ENCODE data around the gene PIEZO1. TPM values are rescaled to one million over a fixed set of nuclear protein-coding genes. Genes with fewer than 3 reads are reported as not detected.

Gene PIEZO1
- total and polyA plus RNA-seq, 2 donors (not counting 1 experiment from before 2014, with no cell fraction given), result 108 to 331 TPM

DNA sequence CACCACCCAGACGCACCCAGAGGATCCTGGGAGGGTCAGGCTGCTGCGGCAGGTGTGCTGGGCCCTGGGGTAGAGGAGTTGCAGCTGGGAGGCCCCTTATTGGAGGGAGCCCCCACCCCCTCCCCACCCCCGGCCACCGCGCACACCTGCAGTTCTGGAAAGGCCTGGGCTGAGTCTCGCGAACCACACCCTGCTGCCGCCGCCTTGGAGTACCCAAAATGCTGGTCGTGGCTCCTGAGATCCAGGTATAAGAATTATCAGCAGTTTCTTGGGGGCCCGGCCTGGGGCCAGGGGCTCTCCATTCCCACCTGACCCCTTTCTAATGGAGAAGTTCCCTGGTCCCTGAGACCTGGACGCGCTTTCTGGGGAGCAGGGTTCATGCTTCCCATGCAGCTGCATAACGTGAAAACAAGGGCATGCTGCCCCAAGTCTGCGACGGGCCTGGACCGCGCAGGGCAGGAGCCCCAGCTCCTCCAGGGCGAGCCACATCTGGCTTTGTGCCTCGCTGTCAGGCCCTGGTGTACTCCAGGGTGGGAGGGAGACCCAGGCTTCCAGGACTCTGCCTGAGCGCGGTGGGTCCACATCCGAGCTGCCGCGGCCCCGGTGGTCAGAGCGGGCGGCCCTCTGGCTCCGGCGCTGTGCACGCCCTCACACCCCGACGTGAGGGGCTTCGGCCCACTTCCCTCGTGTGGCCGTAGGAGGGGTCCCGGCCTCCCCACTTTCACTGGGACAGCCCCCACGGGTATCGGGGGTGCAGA, 91.4 kb downstream of the PIEZO1 start:
- DNase-seq (no peak), ATAC-seq (ENCODE audit: low read depth) (no peak)
- H3K4me1 ChIP-seq (ENCODE audit: control insufficient read depth in 2 of 2, insufficient read depth in 2 of 2, low read length in 2 of 2), result peaks cover 24 to 50% of the 10 kb centered on the region in 2 donors
- 93% methylated on average over 36 of the region's 39 CpGs for WGBS (ENCODE audit: insufficient coverage)
- H3K9ac ChIP-seq (ENCODE audit: low read length), result no peak overlapping the region
- H3K79me2 ChIP-seq (ENCODE audit: control insufficient read depth, insufficient read depth, low read length), result peaks cover 16% of the 10 kb centered on the region
- H3K4me3 ChIP-seq (ENCODE audit: control extremely low read depth in 1 of 5, extremely low read depth in 1 of 5, insufficient read depth in 1 of 5, low read depth in 2 of 5, low read length in 4 of 5), result no peak overlapping the region
- intact Hi-C loops (cut with micrococcal nuclease), result no loop called here
- H3K9me3 ChIP-seq (ENCODE audit: control extremely low read depth in 1 of 3, control insufficient read depth in 2 of 3, insufficient read depth in 1 of 3, low read length in 2 of 3), result no peaks in the 10 kb centered on the region
- H4K20me1 ChIP-seq (ENCODE audit: control insufficient read depth, insufficient read depth, low read length, poor library complexity, severe bottlenecking), result peaks cover 23% of the 10 kb centered on the region
- Mint-ChIP-seq H3K4me3 (no peak overlapping the region), H3K4me1 (peaks cover 37% of the 10 kb centered on the region), H3K9me3 (ENCODE audit: insufficient read depth) (no peaks in the 10 kb centered on the region), H3K27ac (no peak overlapping the region), H3K27me3 (no peaks in the 10 kb centered on the region)
- H3K36me3 ChIP-seq (replicated peaks in 1 of 2; ENCODE audit: control extremely low read depth in 1 of 2, control insufficient read depth in 1 of 2, extremely low read depth in 1 of 2, insufficient read depth in 2 of 2, low read length in 1 of 2), result peaks cover 0 to 35% of the 10 kb centered on the region in 2 experiments
- H3K27me3 ChIP-seq (replicated peaks in 1 of 4; ENCODE audit: control extremely low read depth in 1 of 4, control insufficient read depth in 3 of 4, insufficient read depth in 4 of 4, low read length in 3 of 4), result no peaks in the 10 kb centered on the region
- TF ChIP-seq, protein P1, sequence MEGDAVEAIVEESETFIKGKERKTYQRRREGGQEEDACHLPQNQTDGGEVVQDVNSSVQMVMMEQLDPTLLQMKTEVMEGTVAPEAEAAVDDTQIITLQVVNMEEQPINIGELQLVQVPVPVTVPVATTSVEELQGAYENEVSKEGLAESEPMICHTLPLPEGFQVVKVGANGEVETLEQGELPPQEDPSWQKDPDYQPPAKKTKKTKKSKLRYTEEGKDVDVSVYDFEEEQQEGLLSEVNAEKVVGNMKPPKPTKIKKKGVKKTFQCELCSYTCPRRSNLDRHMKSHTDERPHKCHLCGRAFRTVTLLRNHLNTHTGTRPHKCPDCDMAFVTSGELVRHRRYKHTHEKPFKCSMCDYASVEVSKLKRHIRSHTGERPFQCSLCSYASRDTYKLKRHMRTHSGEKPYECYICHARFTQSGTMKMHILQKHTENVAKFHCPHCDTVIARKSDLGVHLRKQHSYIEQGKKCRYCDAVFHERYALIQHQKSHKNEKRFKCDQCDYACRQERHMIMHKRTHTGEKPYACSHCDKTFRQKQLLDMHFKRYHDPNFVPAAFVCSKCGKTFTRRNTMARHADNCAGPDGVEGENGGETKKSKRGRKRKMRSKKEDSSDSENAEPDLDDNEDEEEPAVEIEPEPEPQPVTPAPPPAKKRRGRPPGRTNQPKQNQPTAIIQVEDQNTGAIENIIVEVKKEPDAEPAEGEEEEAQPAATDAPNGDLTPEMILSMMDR (IDR thresholded peaks at IDR 0.05), result no peak
- no peak for TF ChIP-seq EZH2 (IDR thresholded peaks at IDR 0.05; ENCODE audit: borderline replicate concordance, insufficient read depth, low read depth, low read length, poor library complexity, severe bottlenecking)
- CTCF ChIA-PET, result no interaction called here
- peak overlapping the region; percentile 73 for H3K4me2 ChIP-seq (replicated peaks; ENCODE audit: low read depth, low read length, poor library complexity, severe bottlenecking)
- POLR2A ChIA-PET, result interaction anchor here (0.7 kb wide), 1 partner anchor 50 kb away, joined by 3 read pairs; no protein-coding TSS in a partner anchor
- no peak overlapping the region for H3K27ac ChIP-seq (ENCODE audit: low read length in 2 of 2)
- no peak overlapping the region for H2AFZ ChIP-seq (ENCODE audit: insufficient read depth, low read depth, low read length, poor library complexity, severe bottlenecking)

DNA sequence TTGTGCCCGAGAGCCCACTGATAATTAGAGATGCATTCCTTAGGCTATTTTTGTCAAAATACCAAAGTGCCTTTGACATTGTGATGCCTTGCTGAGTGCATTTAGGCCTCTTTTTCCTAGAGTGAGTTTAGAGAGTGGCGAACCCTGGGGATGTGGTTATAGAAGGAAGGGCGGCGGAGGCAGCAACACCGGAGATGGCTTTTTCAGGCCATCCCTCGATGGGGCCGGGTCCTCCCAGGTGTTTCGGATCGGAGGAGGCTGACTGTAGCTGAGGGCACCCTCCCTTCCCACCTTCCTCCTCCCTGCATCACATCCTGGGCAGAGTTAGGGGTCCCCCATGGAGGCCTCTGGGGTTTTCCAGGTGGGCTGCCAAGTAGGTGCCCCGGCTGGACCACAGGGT, 92.2 kb downstream of the PIEZO1 start:
- TF ChIP-seq EZH2 (IDR thresholded peaks at IDR 0.05; ENCODE audit: borderline replicate concordance, insufficient read depth, low read depth, low read length, poor library complexity, severe bottlenecking), result no peak
- TF ChIP-seq, protein P1 (IDR thresholded peaks at IDR 0.05), result no peak
- no peaks in the 10 kb centered on the region for H3K9me3 Mint-ChIP-seq (ENCODE audit: insufficient read depth)
- no peak overlapping the region for H3K27ac Mint-ChIP-seq
- Histone ChIP-seq H3K4me1 (ENCODE audit: control insufficient read depth in 2 of 2, insufficient read depth in 2 of 2, low read length in 2 of 2) (peaks cover 20 to 42% of the 10 kb centered on the region in 2 donors), H3K36me3 (replicated peaks in 1 of 2; ENCODE audit: control extremely low read depth in 1 of 2, control insufficient read depth in 1 of 2, extremely low read depth in 1 of 2, insufficient read depth in 2 of 2, low read length in 1 of 2) (peaks cover 0 to 28% of the 10 kb centered on the region in 2 experiments), H3K27ac (ENCODE audit: low read length in 2 of 2) (no peak overlapping the region), H4K20me1 (ENCODE audit: control insufficient read depth, insufficient read depth, low read length, poor library complexity, severe bottlenecking) (peaks cover 19% of the 10 kb centered on the region), H3K4me3 (ENCODE audit: control extremely low read depth in 1 of 5, extremely low read depth in 1 of 5, insufficient read depth in 1 of 5, low read depth in 2 of 5, low read length in 4 of 5) (no peak overlapping the region), H2AFZ (ENCODE audit: insufficient read depth, low read depth, low read length, poor library complexity, severe bottlenecking) (no peak overlapping the region), H3K9me3 (ENCODE audit: control extremely low read depth in 1 of 3, control insufficient read depth in 2 of 3, insufficient read depth in 1 of 3, low read length in 2 of 3) (no peaks in the 10 kb centered on the region), H3K79me2 (ENCODE audit: control insufficient read depth, insufficient read depth, low read length) (peaks cover 11% of the 10 kb centered on the region), H3K27me3 (replicated peaks in 1 of 4; ENCODE audit: control extremely low read depth in 1 of 4, control insufficient read depth in 3 of 4, insufficient read depth in 4 of 4, low read length in 3 of 4) (no peaks in the 10 kb centered on the region), H3K9ac (ENCODE audit: low read length) (no peak overlapping the region), H3K4me2 (replicated peaks; ENCODE audit: low read depth, low read length, poor library complexity, severe bottlenecking) (peak overlapping the region; percentile 73)
- 49% methylated on average over 5 of the region's 10 CpGs for WGBS (ENCODE audit: insufficient coverage)
- no peak overlapping the region for H3K4me3 Mint-ChIP-seq
- no peak for DNase-seq
- H3K4me1 Mint-ChIP-seq, result peaks cover 31% of the 10 kb centered on the region
- CTCF ChIA-PET, result no interaction called here
- H3K27me3 Mint-ChIP-seq, result no peaks in the 10 kb centered on the region
- POLR2A ChIA-PET, result interaction anchor here (1.4 to 1.7 kb wide), 2 partner anchors 8 to 11 kb away, joined by 8 to 9 read pairs; no protein-coding TSS in a partner anchor
- intact Hi-C loops (cut with micrococcal nuclease), result no loop called here
- ATAC-seq (ENCODE audit: low read depth), result no peak

Data from B cell (primary cell).